Activated CD4-positive, alpha-beta T cell treated with anti-CD3 and anti-CD28 coated beads, Interleukin-2, amount 50 U/mL, for 16 hours (primary cell): ENCODE measurements around the gene TNRC6A.
"Not testable (repeated sequence)": the region's sequence is repeated elsewhere in the genome, so short reads cannot be mapped to it uniquely, and the experiment has no call there.

ENCODE experiments used
- DNase-seq: peaks from one replicate; pipeline ENCODE4 v3.0.0-alpha.2; 2020

The TNRC6A gene

DNA sequence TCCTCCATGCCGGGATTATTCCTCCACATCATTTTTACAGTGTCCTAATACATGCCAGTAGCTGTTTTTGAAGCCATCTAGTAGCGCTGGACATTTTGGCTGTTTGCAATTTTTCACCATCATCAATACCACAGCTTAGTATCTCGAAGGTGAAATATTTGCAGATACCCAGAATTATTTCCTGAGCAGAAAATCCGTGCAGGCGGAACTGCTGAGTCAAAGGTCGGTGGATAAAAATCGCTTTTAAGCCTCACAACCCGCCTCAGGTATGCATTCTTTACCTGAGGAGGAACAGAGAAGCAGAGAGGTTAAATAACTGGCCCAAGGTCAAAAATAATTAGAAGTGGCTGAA is 584 bp upstream of the TNRC6A start:
- DNase-seq = no peak

DNA sequence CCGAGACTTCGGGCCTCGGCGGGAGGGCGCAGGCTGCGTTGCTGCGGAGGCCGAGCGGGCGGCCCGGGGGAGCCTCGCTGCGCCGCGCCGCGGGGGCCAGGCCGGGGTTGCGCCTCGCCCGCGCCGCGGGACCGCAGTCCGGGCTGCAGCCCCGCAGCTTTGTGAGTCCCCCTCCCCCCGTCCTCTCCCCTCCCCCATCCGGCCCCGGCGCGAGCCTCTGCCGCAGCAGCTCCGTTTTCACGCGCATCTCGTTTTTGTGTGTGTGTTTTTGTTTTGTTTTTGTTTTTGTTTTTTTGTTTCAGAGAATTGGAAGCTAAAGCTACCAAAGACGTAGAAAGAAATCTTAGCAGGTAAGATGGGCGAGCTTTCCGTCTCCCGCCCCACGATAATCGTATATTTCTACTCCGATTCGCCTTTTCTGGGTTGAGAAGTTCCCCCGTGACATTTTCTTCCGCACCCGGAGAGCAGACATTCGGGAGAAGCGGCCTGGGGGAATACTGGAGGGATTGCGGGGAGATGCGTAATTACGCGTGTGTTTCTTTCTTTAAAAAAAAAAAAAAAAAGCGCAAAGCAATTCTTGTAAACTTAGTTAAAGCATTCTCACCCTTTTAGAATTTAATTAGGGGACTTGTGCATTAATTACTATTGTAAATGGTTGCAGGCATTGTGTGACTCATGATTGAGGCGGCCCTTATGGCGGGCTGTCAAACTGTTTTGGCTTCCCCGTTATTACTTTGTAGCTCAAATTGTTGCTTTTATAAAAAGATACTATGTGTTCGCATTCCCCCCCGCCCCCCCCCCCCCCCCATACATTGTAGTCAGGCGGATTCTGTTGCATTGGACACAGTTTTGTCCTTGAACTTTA is 732 bp downstream of the TNRC6A start:
- DNase-seq = no peak

DNA sequence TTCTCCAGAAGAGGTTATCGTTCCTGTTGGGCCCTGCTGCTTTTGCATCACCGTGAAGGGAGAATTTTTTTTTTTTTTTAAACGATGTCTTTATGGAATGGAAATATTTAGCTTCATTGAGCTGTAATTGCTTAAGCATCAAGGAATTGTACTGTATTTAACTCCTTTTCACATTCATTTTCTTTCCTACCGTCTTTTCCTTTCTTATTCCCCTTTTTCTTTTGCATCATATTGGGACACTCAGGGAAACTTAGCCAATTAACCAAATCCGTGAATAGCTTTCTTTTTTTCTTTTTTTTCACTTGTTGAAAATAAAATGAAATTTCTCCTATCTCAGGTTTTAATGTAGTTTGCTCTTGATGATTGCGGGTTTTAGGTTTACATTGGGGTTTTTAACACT is 1.5 kb downstream of the TNRC6A start:
- DNase-seq = no peak

DNA sequence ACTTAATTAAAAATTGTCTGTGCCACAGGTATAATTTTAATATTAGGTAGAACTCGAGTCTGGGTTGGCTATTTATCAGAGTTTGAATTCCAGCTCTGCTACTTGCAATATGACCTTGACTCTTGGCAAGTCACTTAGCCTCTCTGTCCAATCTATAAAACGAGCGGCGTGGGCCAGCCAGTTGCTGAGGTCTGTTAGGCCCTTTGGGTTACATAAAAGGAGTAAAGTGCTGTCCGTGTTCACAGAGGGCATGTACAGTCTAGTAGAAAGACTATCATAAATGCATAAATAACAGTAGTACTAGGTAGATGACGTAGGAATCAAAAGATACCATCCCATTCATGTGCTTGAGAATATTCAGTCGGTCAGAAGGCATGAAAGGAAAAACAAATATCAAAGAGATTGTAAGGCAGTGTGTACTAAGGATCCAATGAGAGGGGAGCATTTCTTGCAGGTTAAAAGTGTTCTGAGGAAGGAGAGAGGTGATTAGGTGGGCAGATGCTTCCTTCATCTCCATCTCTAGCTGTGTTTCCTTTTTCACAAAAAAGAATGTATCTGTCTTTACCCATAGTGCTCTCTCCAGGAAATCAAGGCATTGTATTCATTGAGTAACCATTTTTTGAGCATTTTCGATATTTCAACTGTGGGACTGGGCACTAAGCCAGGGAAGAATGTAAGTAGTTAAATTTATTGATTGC is 2.4 kb downstream of the TNRC6A start:
- no peak for DNase-seq

DNA sequence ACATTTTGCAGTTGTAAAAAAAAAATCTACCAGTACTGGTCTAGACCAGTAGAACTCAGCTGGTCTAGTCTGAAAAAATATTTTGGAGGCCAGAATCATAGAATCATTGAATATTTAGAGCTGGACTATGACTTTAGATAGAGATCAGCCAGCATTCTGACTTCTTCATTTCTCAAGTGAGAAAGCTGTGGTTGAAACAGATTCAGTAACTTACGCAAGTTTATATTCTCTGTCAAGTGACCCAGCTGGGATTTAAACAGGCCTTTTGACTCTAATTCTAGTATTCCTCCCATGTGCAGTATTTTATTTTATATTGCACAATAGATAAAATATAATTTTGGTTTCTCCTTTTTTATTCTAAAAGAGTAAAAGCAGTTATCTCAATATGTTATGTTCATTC is 4.9 kb downstream of the TNRC6A start:
- no peak for DNase-seq

DNA sequence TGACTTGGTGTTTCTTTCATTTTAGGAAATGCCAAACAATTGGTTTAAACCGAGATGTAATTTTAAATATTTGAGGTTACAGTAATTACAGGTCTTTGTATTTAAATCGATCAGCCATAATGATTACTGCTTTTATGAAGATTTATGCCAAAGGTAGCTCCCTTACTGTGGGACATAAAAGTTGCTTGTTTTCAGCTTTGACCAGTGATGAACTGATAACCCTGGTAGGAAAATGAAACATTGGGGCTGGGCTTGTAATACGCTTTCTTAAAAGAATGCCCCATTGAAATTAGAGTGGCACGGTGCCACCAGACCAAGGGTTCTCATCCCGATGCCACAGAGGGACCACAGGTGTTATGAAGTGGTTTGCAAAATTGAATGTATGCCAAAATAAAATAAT is 7.3 kb downstream of the TNRC6A start:
- no peak for DNase-seq

DNA sequence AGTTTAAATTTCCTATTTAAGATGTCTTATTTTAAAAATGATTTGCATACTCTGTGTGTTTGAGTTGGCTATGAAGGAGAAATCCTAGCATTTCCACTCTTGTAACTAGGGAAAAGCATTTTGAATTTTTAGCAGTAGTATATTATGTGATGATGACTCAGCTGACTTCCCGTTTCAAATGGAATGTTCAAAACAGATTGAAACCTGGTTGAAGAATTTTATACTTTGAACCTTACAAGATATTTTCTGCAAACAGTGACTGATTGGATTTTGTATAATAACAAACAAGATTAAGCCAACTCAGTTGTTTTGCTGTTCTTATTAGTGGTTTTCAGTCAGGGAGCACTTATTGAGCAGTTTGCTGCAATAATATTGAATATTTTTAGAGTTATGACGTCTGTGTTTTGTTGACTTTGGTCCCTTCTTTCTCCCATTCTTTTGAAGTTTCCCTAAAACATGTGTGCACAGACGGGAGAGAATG is 8.0 kb downstream of the TNRC6A start:
- DNase-seq = no peak

DNA sequence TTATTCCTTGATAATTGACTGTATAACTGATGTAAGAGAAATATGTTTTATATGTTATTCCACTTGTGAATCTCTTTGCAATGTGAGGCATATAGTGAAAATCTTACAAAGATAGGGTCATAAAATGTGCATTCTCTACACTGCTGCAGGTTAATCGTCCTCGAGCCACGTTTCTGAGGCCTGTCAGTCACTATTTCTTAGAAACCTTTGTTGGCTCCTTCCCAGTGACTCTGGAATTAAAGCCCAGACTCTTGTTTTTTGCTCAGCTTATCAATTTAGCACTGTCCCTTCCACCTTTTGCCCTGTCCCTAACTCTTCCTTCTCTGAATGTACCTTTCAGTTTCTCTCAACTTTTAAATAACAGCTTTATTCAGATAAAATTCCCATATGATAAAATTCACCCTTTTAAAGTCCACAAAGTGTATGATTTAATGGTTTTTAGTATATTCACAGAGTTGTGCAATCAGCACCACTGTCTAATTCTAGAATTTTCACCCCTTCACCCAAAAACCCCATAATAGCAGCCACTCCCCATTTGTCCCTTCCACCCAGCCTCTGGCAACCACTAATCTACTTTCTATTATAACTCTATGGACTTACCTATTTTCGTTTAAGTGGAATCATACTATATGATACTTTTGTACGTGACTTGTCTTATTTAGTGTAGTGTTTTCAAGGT is 8.6 kb downstream of the TNRC6A start:
- DNase-seq = no peak

DNA sequence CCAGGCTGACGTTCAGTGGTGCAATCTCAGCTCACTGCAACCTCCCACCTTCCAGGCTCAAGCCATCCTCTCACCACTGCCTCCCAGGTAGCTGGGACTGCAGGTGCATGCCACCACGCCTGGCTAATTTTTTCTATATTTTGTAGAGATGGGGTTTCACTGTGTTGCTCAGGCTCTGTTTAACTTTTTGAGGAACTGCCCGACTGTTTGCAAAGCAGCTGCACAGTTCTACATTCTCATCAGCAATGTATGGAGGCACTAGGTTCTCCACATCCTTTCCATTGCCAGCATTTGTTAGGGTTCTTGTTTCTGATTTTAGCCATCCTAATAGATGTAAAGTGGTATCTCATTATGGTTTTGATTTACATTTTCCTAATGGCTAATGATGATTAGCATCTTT is 9.4 kb downstream of the TNRC6A start:
- no peak for DNase-seq

DNA sequence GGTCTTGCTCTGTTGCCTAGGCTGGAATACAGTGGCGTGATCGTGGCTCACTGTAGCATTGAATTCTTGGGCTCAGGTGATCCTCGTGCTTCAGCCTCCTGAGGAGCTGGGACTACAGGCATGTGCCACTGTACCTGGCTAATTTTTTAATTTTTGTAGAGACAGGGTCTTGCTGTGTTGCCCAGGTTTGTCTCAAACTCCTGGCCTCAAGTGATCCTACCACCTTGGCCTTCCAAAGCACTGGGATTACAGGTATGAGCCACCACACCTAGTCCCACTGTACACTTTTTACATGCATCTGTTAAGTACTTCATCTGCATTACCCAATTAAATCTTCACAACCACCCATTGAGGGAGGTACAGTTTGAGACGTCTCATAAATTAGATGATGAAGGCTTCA is 12.4 kb downstream of the TNRC6A start:
- DNase-seq = no peak

DNA sequence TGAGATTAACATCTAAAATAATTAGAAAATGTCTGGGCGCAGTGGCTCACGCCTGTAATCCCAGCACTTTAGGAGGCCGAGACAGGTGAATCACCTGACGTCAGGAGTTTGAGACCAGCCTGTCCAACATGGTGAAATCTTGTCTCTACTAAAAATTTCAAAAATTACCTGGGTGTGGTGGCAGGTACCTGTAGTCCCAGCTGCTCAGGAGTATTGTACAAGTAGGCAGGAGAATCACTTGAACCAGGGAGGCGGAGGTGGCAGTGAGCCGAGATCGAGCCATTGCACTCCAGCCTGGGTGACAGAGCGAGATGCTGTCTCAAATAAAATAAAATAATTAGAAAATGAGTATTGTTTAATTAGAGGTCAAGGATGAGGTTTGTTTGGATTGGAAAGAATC is 13.2 kb downstream of the TNRC6A start:
- not testable (repeated sequence) for DNase-seq

DNA sequence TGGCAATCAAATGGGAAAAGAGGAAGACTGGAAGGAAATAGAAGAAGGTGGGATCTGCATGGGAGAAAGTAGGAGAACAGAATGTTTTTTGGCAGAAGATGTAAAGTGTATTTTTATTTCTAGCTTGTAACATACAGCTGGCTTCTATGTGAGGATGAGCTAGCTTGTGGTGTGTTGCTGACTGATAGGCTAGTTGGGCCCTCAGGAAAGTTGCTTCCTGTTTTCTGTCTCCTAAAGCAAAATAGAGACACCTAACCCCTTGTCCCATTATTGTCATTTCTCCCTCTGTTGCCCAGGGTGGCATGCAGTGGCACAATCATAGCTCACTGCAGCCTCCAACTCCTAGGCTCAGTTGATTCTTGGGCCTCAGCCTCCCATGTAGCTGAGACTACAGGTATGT is 15.9 kb downstream of the TNRC6A start:
- DNase-seq = no peak

DNA sequence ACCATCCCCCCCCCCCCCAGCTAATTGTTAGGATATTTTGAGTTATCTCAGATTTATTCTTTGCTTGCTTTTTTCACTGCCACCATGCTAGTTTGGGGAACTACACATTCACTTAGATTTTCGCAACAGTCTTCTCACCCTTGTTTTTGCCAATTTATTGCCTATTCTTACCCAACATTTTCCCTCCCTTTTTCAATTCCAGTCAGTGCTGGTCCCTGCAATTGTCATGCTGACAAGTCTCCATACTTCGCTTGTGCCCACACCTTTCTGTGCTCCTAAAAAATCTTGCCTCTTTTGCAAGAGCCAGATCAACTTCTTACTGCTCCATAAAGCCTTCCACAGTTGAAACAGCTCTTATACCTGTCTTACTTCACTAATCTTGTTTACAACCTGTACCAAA is 16.3 kb downstream of the TNRC6A start:
- DNase-seq = no peak

DNA sequence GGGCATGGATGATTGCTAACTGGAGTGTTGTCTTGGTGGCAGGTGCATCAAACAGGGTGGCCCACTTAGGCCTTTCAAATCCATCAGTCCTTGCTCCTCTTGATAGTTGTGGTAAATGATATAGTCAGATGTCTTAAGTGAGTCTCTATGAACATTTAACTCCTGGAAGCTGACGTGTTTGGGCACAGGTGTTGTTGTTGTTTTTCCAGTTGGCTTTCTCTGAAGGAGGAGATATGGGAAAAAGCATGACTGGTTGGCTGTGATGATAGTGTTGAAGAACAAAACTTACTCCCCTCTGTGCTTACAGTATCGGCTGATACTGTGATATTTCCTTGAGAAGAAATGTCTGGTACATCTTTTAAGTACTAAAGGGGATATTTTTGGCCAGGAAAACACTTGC is 18.0 kb downstream of the TNRC6A start:
- DNase-seq = no peak

DNA sequence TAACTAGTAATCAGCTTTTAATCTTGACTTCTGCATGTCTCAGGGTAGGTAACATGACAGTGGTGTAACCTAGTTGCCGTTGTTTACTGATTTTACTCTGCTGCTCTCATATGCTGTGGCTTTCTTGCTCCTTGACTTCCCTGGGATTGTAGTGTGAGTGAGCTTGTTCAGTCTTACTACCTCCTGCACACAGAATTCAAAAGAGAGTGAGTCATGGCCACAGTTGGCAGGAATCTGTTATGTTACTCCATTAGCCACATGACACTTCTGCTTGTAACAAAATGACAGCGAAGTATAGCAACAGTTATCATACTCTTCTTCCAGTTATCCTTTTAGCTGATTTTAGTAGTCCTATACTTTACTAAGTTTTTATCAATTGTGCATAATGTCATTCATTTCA is 18.8 kb downstream of the TNRC6A start:
- DNase-seq = peak; percentile 22

DNA sequence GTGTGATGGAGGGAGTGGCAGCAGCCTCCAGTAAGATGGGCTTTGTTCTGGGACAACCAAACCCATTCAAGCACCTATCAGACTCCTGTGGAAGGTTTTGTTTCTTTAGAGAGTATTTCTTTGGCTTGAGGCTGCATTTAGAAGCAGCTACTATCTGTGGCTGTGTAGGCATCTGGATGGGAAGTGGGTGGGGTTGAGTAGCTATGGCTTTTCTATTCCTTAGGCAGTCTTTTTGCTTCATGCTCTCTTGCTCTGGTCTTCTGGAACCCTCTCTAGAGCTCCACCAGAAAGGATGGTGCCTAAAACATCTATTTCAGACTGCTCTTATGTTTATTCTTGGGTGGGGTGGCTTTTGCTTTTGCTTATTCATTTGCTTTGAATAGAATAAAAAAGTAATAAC is 19.9 kb downstream of the TNRC6A start:
- no peak for DNase-seq

DNA sequence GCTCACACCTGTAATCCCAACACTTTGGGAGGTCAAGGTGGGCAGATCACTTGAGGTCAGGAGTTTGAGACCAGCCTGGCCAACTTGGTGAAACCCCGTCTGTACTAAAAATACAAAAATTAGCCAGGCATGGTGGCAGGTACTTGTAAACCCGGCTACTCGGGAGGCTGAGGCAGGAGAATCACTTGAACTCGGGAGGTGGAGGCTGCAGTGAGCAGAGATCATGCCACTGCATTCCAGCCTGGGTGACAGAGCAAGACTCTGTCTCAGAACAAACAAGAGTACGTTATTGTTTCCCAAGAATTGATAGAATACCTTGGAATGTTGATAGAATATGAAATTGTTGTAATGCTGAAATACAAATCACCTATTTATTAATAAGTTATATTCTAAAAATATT is 20.4 kb downstream of the TNRC6A start:
- not testable (repeated sequence) for DNase-seq

DNA sequence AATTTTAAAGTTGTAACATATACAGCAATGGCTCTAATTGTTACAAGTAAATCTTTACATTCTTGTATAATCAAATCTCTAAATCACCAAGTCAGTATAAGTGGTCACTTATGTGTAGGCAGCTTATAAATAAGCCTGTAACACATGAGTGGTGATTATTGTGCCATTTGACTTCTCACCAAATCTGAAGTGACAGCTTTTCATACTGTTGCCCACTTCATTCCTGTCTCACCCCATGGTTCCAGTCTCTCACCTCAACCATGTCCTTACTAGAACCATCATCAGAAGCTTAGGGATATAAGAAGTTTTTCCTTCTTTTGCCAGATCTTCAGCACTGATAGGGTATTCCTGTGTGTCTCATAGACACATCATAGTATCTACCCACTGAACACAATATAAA is 23.5 kb downstream of the TNRC6A start:
- no peak for DNase-seq

DNA sequence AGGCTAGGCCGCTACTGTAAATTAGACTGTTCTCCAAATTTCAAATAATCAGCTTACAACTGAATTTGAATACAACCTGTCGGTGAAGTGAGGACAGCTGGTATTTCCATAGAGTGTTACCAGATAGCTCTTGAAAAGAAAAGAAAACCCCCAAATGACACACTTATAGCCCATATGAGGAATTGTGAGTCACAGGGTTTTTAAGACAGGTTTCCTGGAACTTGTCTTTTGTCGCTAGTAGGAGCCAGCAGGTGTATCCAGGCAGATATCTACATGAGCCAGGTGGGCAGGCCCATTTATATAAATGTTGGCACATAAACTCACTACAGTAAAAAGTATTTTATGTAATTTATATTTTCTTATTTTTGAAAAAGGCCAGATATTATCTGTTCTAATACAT is 24.0 kb downstream of the TNRC6A start:
- peak; percentile 34 for DNase-seq

DNA sequence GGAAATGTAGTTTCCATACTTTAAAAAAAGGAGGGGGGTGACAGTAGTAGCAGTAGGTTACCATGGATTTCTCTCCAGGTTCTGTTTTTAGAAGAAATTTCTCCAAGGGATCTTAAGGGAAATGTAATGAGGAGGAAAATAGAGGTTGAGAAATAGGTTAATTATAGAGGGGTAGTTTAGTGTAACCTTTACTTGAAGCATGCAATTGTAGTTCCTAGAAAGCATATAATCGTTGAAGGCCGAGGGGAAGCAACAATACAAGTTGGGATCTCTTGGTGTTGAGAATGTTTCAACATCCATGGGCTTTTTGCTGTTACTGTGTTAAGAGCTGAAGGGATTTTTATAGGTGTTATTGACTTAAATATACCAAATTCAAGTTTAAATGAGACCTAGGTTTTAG is 25.1 kb downstream of the TNRC6A start:
- DNase-seq = no peak

DNA sequence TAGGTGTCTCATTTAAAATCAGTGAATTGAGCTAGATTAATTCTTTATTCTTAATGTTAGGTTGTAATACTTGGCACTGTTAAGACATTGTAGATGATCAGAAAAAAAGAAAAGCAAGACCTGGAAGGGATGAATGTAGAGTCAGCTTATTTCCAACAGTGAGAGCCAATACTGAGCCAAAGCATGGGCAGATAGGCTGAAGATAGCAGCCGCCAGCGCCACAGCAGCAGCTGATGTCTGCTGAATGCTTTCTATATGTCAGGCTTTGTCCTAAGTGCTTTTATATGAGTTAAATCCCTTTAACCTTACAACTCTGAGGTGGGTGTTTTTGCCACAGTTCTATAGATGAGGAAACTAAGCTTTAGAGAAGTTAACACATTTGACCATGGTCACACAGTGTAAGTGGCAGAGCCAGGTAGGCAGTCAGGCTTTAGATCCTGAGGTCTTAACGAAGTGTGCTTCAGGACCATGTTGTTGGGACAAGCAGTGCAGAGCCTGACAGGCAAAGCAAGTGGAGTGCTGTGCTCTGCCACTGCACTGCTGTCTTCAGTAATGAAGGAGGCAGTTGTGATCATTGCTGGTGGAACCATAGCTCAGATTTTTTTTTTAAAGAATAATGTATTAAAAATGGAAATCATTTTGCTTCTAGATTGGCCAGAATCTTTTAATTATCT is 25.9 kb downstream of the TNRC6A start:
- no peak for DNase-seq

DNA sequence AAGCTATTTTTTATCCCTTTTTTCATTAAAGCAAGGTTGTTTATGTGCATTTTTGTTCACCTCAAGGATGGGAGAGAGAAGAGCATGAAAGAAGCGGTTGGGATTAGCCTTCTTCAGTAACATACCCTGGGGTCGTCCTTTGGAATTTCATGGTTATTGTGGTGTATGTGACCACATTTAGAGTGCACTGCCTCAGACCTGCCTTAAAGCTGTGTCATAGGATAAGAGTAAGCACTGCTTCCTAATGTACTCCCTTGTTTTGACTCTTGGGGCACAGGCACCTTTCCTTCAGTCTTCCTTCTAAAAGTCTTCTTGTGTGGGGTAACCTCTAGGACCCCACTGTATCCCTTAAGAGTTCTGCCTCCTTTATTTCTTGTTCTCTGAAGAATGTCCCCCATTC is 28.9 kb downstream of the TNRC6A start:
- no peak for DNase-seq

DNA sequence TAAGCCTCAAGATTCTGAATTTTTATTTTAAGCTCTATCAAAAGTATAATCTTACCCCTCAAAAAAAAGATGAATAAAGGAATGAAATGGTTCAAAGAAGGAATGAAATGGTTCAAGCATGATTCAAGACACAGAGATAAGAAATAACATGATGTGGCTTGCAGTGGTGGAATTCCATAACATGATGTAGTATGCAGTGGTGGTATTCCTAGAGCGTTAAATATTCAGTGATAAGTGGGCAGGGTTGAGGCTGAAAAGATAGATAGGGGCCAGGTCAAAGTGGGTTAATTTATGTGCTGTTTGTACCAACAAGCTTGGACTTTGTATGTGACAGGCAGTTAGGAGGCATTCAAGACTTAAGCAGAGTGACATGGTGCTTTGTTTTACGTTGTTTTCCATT is 29.6 kb downstream of the TNRC6A start:
- DNase-seq = no peak
